Motor neuron (in vitro differentiated cells): Measurements from ENCODE around the gene FDX2. TPM values are rescaled to one million over a fixed set of nuclear protein-coding genes. Genes with fewer than 3 reads are reported as not detected.

Experiments used
- ATAC-seq, 8 experiments: fragments of 200-7000 bp; cut with Tn5 transposase; replicated peaks in 6 of 8; 2 replicates each; pipeline ENCODE4 v1.8.0; 2021; ENCODE audit warnings: mild to moderate bottlenecking in 8 of 8, moderate library complexity in 8 of 8
- H3K27ac ChIP-seq, 2 donors: fragments of 250-450 bp; sonication (Bioruptor Pico); 2 replicates each; pipeline ENCODE4 v1.9.0; 2021; ENCODE audit warnings: antibody characterized with exemption in 2 of 2, mild to moderate bottlenecking in 2 of 2, moderate library complexity in 1 of 2
- H3K4me1 ChIP-seq, 2 donors: fragments of 250-450 bp; sonication (Bioruptor Pico); replicated peaks in 1 of 2; 2 replicates each; pipeline ENCODE4 v1.6.1; 2021; ENCODE audit warnings: antibody characterized with exemption in 2 of 2, mild to moderate bottlenecking in 2 of 2, moderate library complexity in 1 of 2
- H3K4me3 ChIP-seq, 5 donors: fragments of 250-450 bp; sonication (Bioruptor Pico); 2 replicates each; pipeline ENCODE4 v1.9.0; 2021; ENCODE audit warnings: antibody characterized with exemption in 5 of 5, mild to moderate bottlenecking in 5 of 5, moderate library complexity in 4 of 5
- WGBS, 10 experiments: fragments of 450-650 bp; shearing (Covaris generic); methylation state at CpG; one replicate each; pipeline ENCODE4 v1.0.0; 2022; 5-methylcytosine and 5-hydroxymethylcytosine counted together
- in situ Hi-C, 9 experiments: fragments of 400-800 bp; cut with MboI; loops; one replicate each; pipeline ENCODE4 v1.15.0; 2021; ENCODE audit warnings: low sequenced_read_pairs in 9 of 9, low pct_unique_long_range_greater_than_20kb in 2 of 9; ENCODE audit not compliant: unreplicated experiment in 9 of 9
- total RNA-seq, 8 experiments: library from RNA; unstranded; fragments of 300-600 nt; gene quantifications; 2 replicates each; pipeline versions ENCODE4 v1.2.3 to v1.2.4, GENCODE V29; 2022

The FDX2 gene
- total RNA-seq, 8 experiments from 2014 or later: 12.7 to 37.8 (median 18.8) TPM

- Histone ChIP-seq H3K27ac (peak overlapping the region in 1 of 2 donors; percentile 26), H3K4me1 (peaks cover 9 to 17% of the 10 kb centered on the region in 2 donors), H3K4me3 (peak overlapping the region; percentile 30 to 80 (median 42))
- in situ Hi-C loops: no loop called here
- WGBS, 10 experiments: 0 to 12% (median 2%) methylated on average over 1 to 20 of the region's 49 CpGs; no CpG with 5 or more reads in 4 of the 10 experiments
- peak in 1 of 8 experiments; percentile 1 for ATAC-seq
These were observed 24.1 kb downstream of the FDX2 start for GRCh38 chr19:10291554-10292205.

- in situ Hi-C loops: no loop called here
- H3K4me1 ChIP-seq: peaks cover 2 to 12% of the 10 kb centered on the region in 2 donors
- H3K4me3 ChIP-seq: peak overlapping the region; percentile 30 to 80 (median 42)
- H3K27ac ChIP-seq: peak overlapping the region in 1 of 2 donors; percentile 26
- 0% methylated on average over 2 to 9 of the region's 57 CpGs; no CpG with 5 or more reads in 5 of the 10 experiments for WGBS, 10 experiments
- peak in 7 of 8 experiments; percentile 2 to 11 (median 6) for ATAC-seq
These were observed 24.8 kb downstream of the FDX2 start for GRCh38 chr19:10290876-10291553.

- H3K4me1 ChIP-seq: peaks cover 0 to 6% of the 10 kb centered on the region in 2 donors
These were observed 25.4 kb downstream of the FDX2 start for GRCh38 chr19:10290357-10290875.

GRCh38 chr19:10289836-10290356 lies 25.9 kb downstream of the FDX2 start, which contains the start of gene ICAM5:
Gene ICAM5 (plus strand): TSS chr19:10289952. CDS start chr19:10290044, 92 bp downstream.
- peak within 1 kb of the TSS; percentile 30 to 80 (median 42) for H3K4me3 ChIP-seq
- in situ Hi-C loops: no loop called here
- H3K27ac ChIP-seq: peak within 1 kb of the TSS; percentile 28 to 75
- H3K4me1 ChIP-seq: peaks cover 0 to 6% of the 10 kb centered on the region in 2 donors
- WGBS, 10 experiments: no CpG with 5 or more reads among the region's 45 CpGs
- peak in 4 of 8 experiments; percentile 8 to 28 (median 18) for ATAC-seq

More at GRCh38 chr19:10290357-10290875, 25.4 kb downstream of the FDX2 start:
- peak in 1 of 8 experiments; percentile 0 for ATAC-seq
- peak overlapping the region; percentile 30 to 80 (median 42) for H3K4me3 ChIP-seq
- in situ Hi-C loops: no loop called here
- H3K27ac ChIP-seq: peak overlapping the region in 1 of 2 donors; percentile 75
- 0% methylated on average over 4 of the region's 30 CpGs; no CpG with 5 or more reads in 9 of the 10 experiments for WGBS, 10 experiments

GRCh38 chr19:10289167-10289835 lies 26.5 kb downstream of the FDX2 start:
- in situ Hi-C loops: no loop called here
- WGBS, 10 experiments: 0 to 7% methylated on average over 2 to 6 of the region's 50 CpGs; no CpG with 5 or more reads in 8 of the 10 experiments
- Histone ChIP-seq H3K27ac (peak overlapping the region in 1 of 2 donors; percentile 75), H3K4me3 (peak overlapping the region; percentile 30 to 80 (median 42)), H3K4me1 (peaks cover 0 to 6% of the 10 kb centered on the region in 2 donors)
- ATAC-seq: peak; percentile 10 to 73 (median 62)

GRCh38 chr19:10288662-10289166 lies 27.1 kb downstream of the FDX2 start:
- ATAC-seq: peak; percentile 2 to 30 (median 11)
- in situ Hi-C loops: no loop called here
- H3K4me1 ChIP-seq: peaks cover 0 to 6% of the 10 kb centered on the region in 2 donors
- peak overlapping the region; percentile 30 to 80 (median 42) for H3K4me3 ChIP-seq
- H3K27ac ChIP-seq: peak overlapping the region in 1 of 2 donors; percentile 27
- 0 to 6% (median 0%) methylated on average over 1 to 13 of the region's 23 CpGs; no CpG with 5 or more reads in 4 of the 10 experiments for WGBS, 10 experiments

- in situ Hi-C loops: no loop called here
- Histone ChIP-seq H3K27ac (no peak within 1 kb of the TSS), H3K4me3 (peak within 1 kb of the TSS in 1 of 5 donors; percentile 13), H3K4me1 (peaks cover 0 to 6% of the 10 kb centered on the region in 2 donors)
- peak in 2 of 8 experiments; percentile 2 to 9 for ATAC-seq
- WGBS, 10 experiments: 0 to 35% (median 7%) methylated on average over 2 to 20 of the region's 59 CpGs; no CpG with 5 or more reads in 3 of the 10 experiments
These were observed 28.7 kb downstream of the FDX2 start, which contains the start of gene ICAM4 for GRCh38 chr19:10286803-10287737. Gene ICAM4 (plus strand): TSS chr19:10286955. CDS start chr19:10287013, 58 bp downstream.

GRCh38 chr19:10285393-10285792 lies 30.4 kb downstream of the FDX2 start:
- ATAC-seq: no peak
- 50 to 100% (median 87%) methylated on average over 1 to 3 of the region's 4 CpGs; no CpG with 5 or more reads in 3 of the 10 experiments for WGBS, 10 experiments
- Histone ChIP-seq H3K4me1 (peaks cover 0 to 6% of the 10 kb centered on the region in 2 donors), H3K27ac (no peak overlapping the region), H3K4me3 (no peak overlapping the region)
- in situ Hi-C loops: no loop called here

GRCh38 chr19:10284960-10285278 lies 30.9 kb downstream of the FDX2 start:
- in situ Hi-C loops: no loop called here
- 94 to 100% (median 100%) methylated on average over 1 to 7 of the region's 13 CpGs; no CpG with 5 or more reads in 5 of the 10 experiments for WGBS, 10 experiments
- ATAC-seq: no peak

GRCh38 chr19:10284065-10284959 lies 31.5 kb downstream of the FDX2 start:
- no peak for ATAC-seq
- Histone ChIP-seq H3K27ac (no peak overlapping the region), H3K4me1 (peaks cover 0 to 6% of the 10 kb centered on the region in 2 donors), H3K4me3 (no peak overlapping the region)
- WGBS, 10 experiments: 79 to 83% methylated on average over 5 to 6 of the region's 34 CpGs; no CpG with 5 or more reads in 8 of the 10 experiments
- in situ Hi-C loops: no loop called here

More at GRCh38 chr19:10284960-10285278, 30.9 kb downstream of the FDX2 start:
- Histone ChIP-seq H3K27ac (no peak overlapping the region), H3K4me1 (peaks cover 0 to 6% of the 10 kb centered on the region in 2 donors), H3K4me3 (no peak overlapping the region)
